SJCRH30 (cell line): ENCODE results near the gene ADARB2. TPM values are rescaled to one million over a fixed set of nuclear protein-coding genes. Genes with fewer than 3 reads are reported as not detected.
"Not testable (repeated sequence)": the region's sequence is repeated elsewhere in the genome, so short reads cannot be mapped to it uniquely, and the experiment has no call there.

Experiments used
- DNase-seq, 2 experiments: peaks; one replicate each; pipeline ENCODE4 v3.0.0-alpha.2; 2015 to 2020
- H3K27ac ChIP-seq: fragments of 250-450 bp; sonication (Bioruptor Pico); 2 replicates; pipeline ENCODE4 v1.5.1; 2020; ENCODE audit warnings: mild to moderate bottlenecking, moderate library complexity
- H3K27me3 ChIP-seq: fragments of 250-450 bp; sonication (Bioruptor Pico); 2 replicates; pipeline ENCODE4 v1.5.1; 2020; ENCODE audit warnings: mild to moderate bottlenecking, moderate library complexity
- H3K36me3 ChIP-seq: fragments of 250-450 bp; sonication (Bioruptor Pico); 2 replicates; pipeline ENCODE4 v1.5.1; 2020; ENCODE audit warnings: mild to moderate bottlenecking, moderate library complexity
- H3K4me1 ChIP-seq: fragments of 250-450 bp; sonication (Bioruptor Pico); 2 replicates; pipeline ENCODE4 v1.5.1; 2020; ENCODE audit warnings: mild to moderate bottlenecking, moderate library complexity
- H3K4me3 ChIP-seq: fragments of 250-450 bp; sonication (Bioruptor Pico); 2 replicates; pipeline ENCODE4 v1.5.1; 2020; ENCODE audit warnings: mild to moderate bottlenecking, moderate library complexity
- H3K9me3 ChIP-seq: fragments of 250-450 bp; sonication (Bioruptor Pico); replicated peaks from 2 replicates; pipeline ENCODE4 v1.5.1; 2020; ENCODE audit warnings: mild to moderate bottlenecking, moderate library complexity
- total RNA-seq: library from RNA; depleted of rRNA; stranded (reverse); fragments of >200 nt; shearing (Covaris generic); gene quantifications from 2 replicates; pipeline ENCODE4 v1.2.3, GENCODE V29; 2014

Gene ADARB2
- total RNA-seq, 1 experiment from 2014 or later: not detected

- Histone ChIP-seq H3K27me3 (no peaks in the 10 kb centered on the region), H3K4me3 (no peak overlapping the region), H3K9me3 (no peaks in the 10 kb centered on the region), H3K27ac (no peak overlapping the region), H3K4me1 (no peaks in the 10 kb centered on the region), H3K36me3 (no peaks in the 10 kb centered on the region)
- no peak for DNase-seq
Measured at GRCh38 chr10:1404323-1405260, 332.7 kb downstream of the ADARB2 start.

GRCh38 chr10:1403508-1404322, 333.6 kb downstream of the ADARB2 start:
- no peak for DNase-seq
- Histone ChIP-seq H3K4me1 (no peaks in the 10 kb centered on the region), H3K27me3 (no peaks in the 10 kb centered on the region), H3K4me3 (no peak overlapping the region), H3K27ac (no peak overlapping the region), H3K36me3 (no peaks in the 10 kb centered on the region), H3K9me3 (no peaks in the 10 kb centered on the region)

GRCh38 chr10:1402816-1403507, 334.4 kb downstream of the ADARB2 start:
- Histone ChIP-seq H3K36me3 (no peaks in the 10 kb centered on the region), H3K27me3 (no peaks in the 10 kb centered on the region), H3K4me1 (no peaks in the 10 kb centered on the region), H3K9me3 (no peaks in the 10 kb centered on the region), H3K27ac (no peak overlapping the region), H3K4me3 (no peak overlapping the region)
- no peak for DNase-seq

- H3K27ac ChIP-seq: no peak overlapping the region
- H3K4me3 ChIP-seq: no peak overlapping the region
- H3K36me3 ChIP-seq: no peaks in the 10 kb centered on the region
- H3K4me1 ChIP-seq: no peaks in the 10 kb centered on the region
- H3K9me3 ChIP-seq: no peaks in the 10 kb centered on the region
- no peaks in the 10 kb centered on the region for H3K27me3 ChIP-seq
- DNase-seq: no peak
Measured at GRCh38 chr10:1402016-1402770, 335.1 kb downstream of the ADARB2 start.

GRCh38 chr10:1401071-1401965, 336.0 kb downstream of the ADARB2 start:
- Histone ChIP-seq H3K27ac (no peak overlapping the region), H3K4me1 (no peaks in the 10 kb centered on the region), H3K9me3 (no peaks in the 10 kb centered on the region), H3K27me3 (no peaks in the 10 kb centered on the region), H3K4me3 (no peak overlapping the region), H3K36me3 (no peaks in the 10 kb centered on the region)
- DNase-seq: no peak

GRCh38 chr10:1400101-1401070, 336.9 kb downstream of the ADARB2 start:
- no peak overlapping the region for H3K27ac ChIP-seq
- H3K9me3 ChIP-seq: no peaks in the 10 kb centered on the region
- no peaks in the 10 kb centered on the region for H3K4me1 ChIP-seq
- no peaks in the 10 kb centered on the region for H3K36me3 ChIP-seq
- H3K27me3 ChIP-seq: no peaks in the 10 kb centered on the region
- no peak overlapping the region for H3K4me3 ChIP-seq
- no peak for DNase-seq

- Histone ChIP-seq H3K9me3 (no peaks in the 10 kb centered on the region), H3K27ac (no peak overlapping the region)
- DNase-seq: no peak
Measured at GRCh38 chr10:1399431-1400100, 337.8 kb downstream of the ADARB2 start.

GRCh38 chr10:1398626-1399410, 338.5 kb downstream of the ADARB2 start:
- H3K27me3 ChIP-seq: no peaks in the 10 kb centered on the region
- no peaks in the 10 kb centered on the region for H3K4me1 ChIP-seq
- H3K27ac ChIP-seq: no peak overlapping the region
- H3K4me3 ChIP-seq: no peak overlapping the region
- H3K36me3 ChIP-seq: no peaks in the 10 kb centered on the region
- H3K9me3 ChIP-seq: no peaks in the 10 kb centered on the region
- no peak for DNase-seq

More at GRCh38 chr10:1399431-1400100, 337.8 kb downstream of the ADARB2 start:
- Histone ChIP-seq H3K4me3 (no peak overlapping the region), H3K4me1 (no peaks in the 10 kb centered on the region), H3K27me3 (no peaks in the 10 kb centered on the region), H3K36me3 (no peaks in the 10 kb centered on the region)

- not testable (repeated sequence) for H3K27me3 ChIP-seq, DNase-seq, H3K36me3 ChIP-seq, H3K9me3 ChIP-seq, H3K4me1 ChIP-seq, H3K4me3 ChIP-seq, H3K27ac ChIP-seq
Measured at GRCh38 chr10:1398116-1398515, 339.2 kb downstream of the ADARB2 start.

GRCh38 chr10:1396297-1396635, 341.1 kb downstream of the ADARB2 start:
- no peak overlapping the region for H3K4me3 ChIP-seq
- H3K27me3 ChIP-seq: no peaks in the 10 kb centered on the region
- no peaks in the 10 kb centered on the region for H3K36me3 ChIP-seq
- no peaks in the 10 kb centered on the region for H3K4me1 ChIP-seq
- H3K9me3 ChIP-seq: no peaks in the 10 kb centered on the region
- H3K27ac ChIP-seq: no peak overlapping the region
- no peak for DNase-seq

- Histone ChIP-seq H3K27me3 (no peaks in the 10 kb centered on the region), H3K27ac (no peak overlapping the region), H3K4me1 (no peaks in the 10 kb centered on the region), H3K9me3 (no peaks in the 10 kb centered on the region), H3K4me3 (no peak overlapping the region), H3K36me3 (no peaks in the 10 kb centered on the region)
- no peak for DNase-seq
Measured at GRCh38 chr10:1395481-1396296, 341.6 kb downstream of the ADARB2 start.
